ENCODE results near the gene NRAP. TPM values are rescaled to one million over a fixed set of nuclear protein-coding genes. Genes with fewer than 3 reads are reported as not detected.
A peak's percentile ranks its signal among the peaks of the same experiment; 100 is the strongest.

Gene NRAP
- total and polyA plus RNA-seq, 10 of the 15 experiments (the other 5 are each of a cell fraction or from before 2014, with no cell fraction given), result not detected

- SMC1A ChIA-PET (ENCODE audit: uncharacterized antibody, unreplicated experiment), result no interaction called here
- H3K27me3 ChIP-seq (replicated peaks in 1 of 2; ENCODE audit: control insufficient read depth in 2 of 2, insufficient read depth in 2 of 2, low read length in 1 of 2), result peaks cover 0 to 3% of the 10 kb centered on the region in 2 experiments; a peak in 2 of 4 replicates
- H3K79me2 ChIP-seq (ENCODE audit: control insufficient read depth, insufficient read depth, low read length), result no peaks in the 10 kb centered on the region
- intact Hi-C loops (cut with micrococcal nuclease; ENCODE audit: unreplicated experiment) (no loop called here), in situ Hi-C loops (cut with MboI) (no loop called here)
- H3K9me3 ChIP-seq (replicated peaks; ENCODE audit: control insufficient read depth, insufficient read depth, low read length), result no peaks in the 10 kb centered on the region; the same call in 2 of the 3 replicates
- H4K20me1 ChIP-seq (ENCODE audit: control insufficient read depth, insufficient read depth), result no peaks in the 10 kb centered on the region
- no TSS peak for BruUV-seq (replicated peaks)
- 0% methylated on average over 6 of the region's 6 CpGs for WGBS (ENCODE audit: insufficient coverage, insufficient replicate concordance, low lambda C conversion rate, missing lambda C conversion rate)
- H2AFZ ChIP-seq (ENCODE audit: control insufficient read depth, low read depth, low read length), result no peak overlapping the region
- H3K4me2 ChIP-seq (ENCODE audit: control insufficient read depth, insufficient read depth), result peak overlapping the region; percentile 2; the same call in 1 of the 2 replicates
- H3K36me3 ChIP-seq (ENCODE audit: control insufficient read depth in 2 of 2, insufficient read depth in 2 of 2, low read length in 1 of 2), result no peaks in the 10 kb centered on the region
- no peak overlapping the region for H3K4me3 ChIP-seq
- H3K27ac ChIP-seq (ENCODE audit: control insufficient read depth, insufficient read depth), result no peak overlapping the region
- DNase-seq (ENCODE audit: low read depth, low spot score) (no peak), FAIRE-seq (no peak), ATAC-seq (no peak)
- CTCF ChIA-PET, result no interaction called here
- no peak overlapping the region for H3K9ac ChIP-seq (ENCODE audit: control insufficient read depth, insufficient read depth, low read length)
- H3K4me1 ChIP-seq (ENCODE audit: control insufficient read depth, insufficient read depth, low read length), result no peaks in the 10 kb centered on the region; the same call in 1 of the 2 replicates
- POLR2A ChIA-PET, result no interaction called here
- RAD21 ChIA-PET (ENCODE audit: unreplicated experiment), result no interaction called here
- no peak for TF ChIP-seq GATAD2B (conservative IDR thresholded peaks at IDR 0.05; ENCODE audit: low read depth)
- TF ChIP-seq MEF2B (IDR thresholded peaks at IDR 0.05; ENCODE audit: partially characterized antibody, poor library complexity, severe bottlenecking), result no peak
- TF ChIP-seq JUND (IDR thresholded peaks at IDR 0.05; ENCODE audit: low read depth, low read length), result no peak
- TF ChIP-seq TBL1XR1 (IDR thresholded peaks at IDR 0.05; ENCODE audit: low read depth, low read length), result no peak
- no peak for TF ChIP-seq ZNF592 (IDR thresholded peaks at IDR 0.05)
- TF ChIP-seq IKZF2 (IDR thresholded peaks at IDR 0.05), result no peak
- no peak for TF ChIP-seq CHD1 (IDR thresholded peaks at IDR 0.05; ENCODE audit: low read depth, low read length)
- no peak for TF ChIP-seq ZBTB11 (CRISPR knock-in tag; IDR thresholded peaks at IDR 0.05)
- TF ChIP-seq KDM1A (IDR thresholded peaks at IDR 0.05; ENCODE audit: borderline replicate concordance), result no peak
- TF ChIP-seq MXI1 (IDR thresholded peaks at IDR 0.05; ENCODE audit: low read depth, low read length), result no peak
- no peak for TF ChIP-seq NR2F1 (conservative IDR thresholded peaks at IDR 0.05)
- TF ChIP-seq E4F1 (IDR thresholded peaks at IDR 0.05; ENCODE audit: borderline replicate concordance, partially characterized antibody), result no peak
- no peak for TF ChIP-seq NRF1 (conservative IDR thresholded peaks at IDR 0.05; ENCODE audit: low read depth, low read length)
- no peak for TF ChIP-seq PAX8 (IDR thresholded peaks at IDR 0.05)
- no peak for TF ChIP-seq POLR2A (IDR thresholded peaks at IDR 0.05; ENCODE audit: low read depth, low read length)
Observed at GRCh38 chr10:113550365-113550764, 113.5 kb downstream of the NRAP start.

Measured in GM12878 (cell line).